ENCODE data around the gene BPIFB4. TPM values are rescaled to one million over a fixed set of nuclear protein-coding genes. Genes with fewer than 3 reads are reported as not detected.

Gene BPIFB4
- total and polyA plus RNA-seq, 2 experiments from 2014 or later, result not detected

DNA sequence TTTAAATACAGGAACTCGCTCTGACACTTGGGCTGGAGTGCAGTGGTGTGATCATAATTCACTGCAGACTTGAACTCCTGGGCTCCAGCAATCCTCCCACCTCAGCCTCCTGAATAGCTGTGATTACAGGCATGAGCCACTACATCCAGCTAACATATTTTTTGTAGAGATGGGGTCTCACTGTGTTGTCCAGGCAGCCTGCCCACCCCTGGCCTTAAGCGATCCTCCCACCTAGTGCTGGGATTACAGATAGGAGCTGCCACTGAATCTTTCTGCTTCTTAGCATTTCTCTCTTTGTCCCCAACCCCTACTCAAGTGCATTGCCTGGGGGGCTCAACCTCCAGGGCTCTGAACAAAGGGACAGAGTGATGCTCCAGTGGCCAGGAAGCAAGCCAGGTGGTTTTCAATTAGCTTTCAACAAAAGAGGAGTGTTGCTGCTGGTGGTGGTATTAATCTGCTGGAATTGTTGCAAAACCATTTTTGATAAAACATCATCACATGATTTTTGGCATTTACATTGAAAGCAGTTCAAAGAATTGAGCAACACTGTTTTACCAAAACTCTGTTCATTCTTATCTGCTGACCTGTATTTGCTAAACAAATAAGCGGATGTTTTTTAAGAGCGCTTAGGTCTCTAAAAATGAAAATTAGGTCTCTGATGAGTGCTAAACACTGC lies 48.1 kb downstream of the BPIFB4 start:
- Histone ChIP-seq H3K4me1 (ENCODE audit: insufficient read depth) (peaks cover 3% of the 10 kb centered on the region; the same call in 1 of the 2 replicates), H3K9me2 (ENCODE audit: insufficient read depth) (peaks cover 4% of the 10 kb centered on the region; the same call in 1 of the 2 replicates), H4K20me1 (replicated peaks; ENCODE audit: insufficient read depth) (no peaks in the 10 kb centered on the region), H3K4me2 (no peak overlapping the region), H3K27me3 (ENCODE audit: insufficient read depth) (no peaks in the 10 kb centered on the region), H3K27ac (ENCODE audit: low read depth) (no peak overlapping the region), H3K36me3 (ENCODE audit: insufficient read depth) (no peaks in the 10 kb centered on the region), H3F3A (replicated peaks; ENCODE audit: low read depth) (no peaks in the 10 kb centered on the region), H3K79me2 (replicated peaks; ENCODE audit: insufficient read depth) (no peaks in the 10 kb centered on the region), H3K4me3 (no peak overlapping the region), H2AFZ (no peak overlapping the region)
- Mint-ChIP-seq H3K9me3 (peaks cover 15% of the 10 kb centered on the region), H3K4me1 (no peaks in the 10 kb centered on the region), H3K36me3 (ENCODE audit: low read depth) (no peaks in the 10 kb centered on the region), H3K4me3 (no peak overlapping the region), H3K27ac (no peak overlapping the region), H3K27me3 (ENCODE audit: insufficient read depth, low read depth, poor library complexity) (no peaks in the 10 kb centered on the region)
- TF ChIP-seq CREB1 (CRISPR knock-in tag; IDR thresholded peaks at IDR 0.05; ENCODE audit: low read depth) (no peak), NANOG (IDR thresholded peaks at IDR 0.05; ENCODE audit: borderline replicate concordance) (no peak), POLR2AphosphoS5 (IDR thresholded peaks at IDR 0.05; ENCODE audit: low read depth) (no peak), ZNF462 (CRISPR knock-in tag; IDR thresholded peaks at IDR 0.05) (no peak), REST (IDR thresholded peaks at IDR 0.05; ENCODE audit: unreplicated experiment) (no peak)
- TF ChIP-seq, protein P1, sequence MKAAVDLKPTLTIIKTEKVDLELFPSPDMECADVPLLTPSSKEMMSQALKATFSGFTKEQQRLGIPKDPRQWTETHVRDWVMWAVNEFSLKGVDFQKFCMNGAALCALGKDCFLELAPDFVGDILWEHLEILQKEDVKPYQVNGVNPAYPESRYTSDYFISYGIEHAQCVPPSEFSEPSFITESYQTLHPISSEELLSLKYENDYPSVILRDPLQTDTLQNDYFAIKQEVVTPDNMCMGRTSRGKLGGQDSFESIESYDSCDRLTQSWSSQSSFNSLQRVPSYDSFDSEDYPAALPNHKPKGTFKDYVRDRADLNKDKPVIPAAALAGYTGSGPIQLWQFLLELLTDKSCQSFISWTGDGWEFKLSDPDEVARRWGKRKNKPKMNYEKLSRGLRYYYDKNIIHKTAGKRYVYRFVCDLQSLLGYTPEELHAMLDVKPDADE (IDR thresholded peaks at IDR 0.05), result no peak
- TF ChIP-seq, protein P2, sequence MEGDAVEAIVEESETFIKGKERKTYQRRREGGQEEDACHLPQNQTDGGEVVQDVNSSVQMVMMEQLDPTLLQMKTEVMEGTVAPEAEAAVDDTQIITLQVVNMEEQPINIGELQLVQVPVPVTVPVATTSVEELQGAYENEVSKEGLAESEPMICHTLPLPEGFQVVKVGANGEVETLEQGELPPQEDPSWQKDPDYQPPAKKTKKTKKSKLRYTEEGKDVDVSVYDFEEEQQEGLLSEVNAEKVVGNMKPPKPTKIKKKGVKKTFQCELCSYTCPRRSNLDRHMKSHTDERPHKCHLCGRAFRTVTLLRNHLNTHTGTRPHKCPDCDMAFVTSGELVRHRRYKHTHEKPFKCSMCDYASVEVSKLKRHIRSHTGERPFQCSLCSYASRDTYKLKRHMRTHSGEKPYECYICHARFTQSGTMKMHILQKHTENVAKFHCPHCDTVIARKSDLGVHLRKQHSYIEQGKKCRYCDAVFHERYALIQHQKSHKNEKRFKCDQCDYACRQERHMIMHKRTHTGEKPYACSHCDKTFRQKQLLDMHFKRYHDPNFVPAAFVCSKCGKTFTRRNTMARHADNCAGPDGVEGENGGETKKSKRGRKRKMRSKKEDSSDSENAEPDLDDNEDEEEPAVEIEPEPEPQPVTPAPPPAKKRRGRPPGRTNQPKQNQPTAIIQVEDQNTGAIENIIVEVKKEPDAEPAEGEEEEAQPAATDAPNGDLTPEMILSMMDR (conservative IDR thresholded peaks at IDR 0.05; ENCODE audit: low read depth in 2 of 2), result no peak
- no peak for DNase-seq (ENCODE audit: low spot score)
- ATAC-seq, result no peak

Data from GM23338 (cell line).